DMS114 treated with DMSO at 0.1 percent for 48 hours (cell line): Measurements from ENCODE around the gene CCDC8.
A peak's percentile ranks its signal among the peaks of the same experiment; 100 is the strongest.
"Not testable (repeated sequence)": the region's sequence is repeated elsewhere in the genome, so short reads cannot be mapped to it uniquely, and the experiment has no call there.

Source experiments
- DNase-seq: peaks from one replicate; lab custom pipeline; 2025; ENCODE audit not compliant: unreplicated experiment; lab: John Stamatoyannopoulos, UW

The CCDC8 gene

DNA sequence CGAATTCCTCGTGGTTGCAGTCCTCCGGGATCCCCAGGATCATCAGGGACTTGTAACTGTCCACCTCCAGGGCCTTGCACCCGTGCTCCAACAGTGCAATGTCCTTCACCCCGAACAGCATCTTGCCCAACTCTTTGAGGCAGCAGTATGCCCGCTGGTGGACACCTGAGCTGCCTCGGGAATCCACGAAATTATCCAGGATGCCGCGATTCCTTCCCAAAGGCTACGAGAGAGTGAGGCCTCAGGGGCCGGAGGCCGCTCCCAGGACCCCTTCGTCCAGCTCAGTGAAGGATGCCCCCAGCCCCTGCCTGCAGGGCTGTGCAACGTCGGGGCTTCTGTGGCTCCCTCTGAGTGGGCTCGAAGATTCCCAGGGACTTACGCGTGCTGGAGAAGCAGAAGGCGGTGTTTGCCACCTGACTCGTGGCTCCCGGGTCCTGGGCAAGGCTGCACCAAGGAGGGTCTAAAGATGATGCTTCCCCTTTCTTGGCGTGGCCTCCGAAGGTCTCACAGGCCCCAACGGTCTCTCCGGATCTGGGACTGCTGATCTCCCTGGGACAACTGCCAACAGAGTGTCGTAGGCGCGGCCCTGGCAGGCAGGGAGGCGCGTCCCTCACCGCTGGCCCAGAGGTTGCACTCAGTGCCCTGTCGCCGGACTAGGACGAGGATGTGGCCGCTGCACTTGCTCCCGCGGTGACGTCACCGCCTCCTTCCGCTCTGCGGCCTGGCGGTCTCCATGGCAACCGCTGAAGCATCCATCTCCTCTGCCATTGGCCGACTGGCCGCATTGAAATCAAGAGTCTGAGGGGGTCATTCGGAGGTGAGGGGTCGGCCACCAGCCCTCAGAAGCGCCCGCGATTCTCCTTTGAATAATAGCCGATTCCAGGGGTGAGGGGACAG is 15.1 kb upstream of the CCDC8 start, which contains the start of gene PNMA8C:
Gene PNMA8C, minus strand, starts transcription at position 698 of the 897 bp plus-strand sequence. Its CDS starts 577 bp downstream, at position 121.
- no peak for DNase-seq

- no peak for DNase-seq
Measured at GRCh38 chr19:46427518-46428045, 14.2 kb upstream of the CCDC8 start.

GRCh38 chr19:46426506-46427162 is 13.3 kb upstream of the CCDC8 start:
- DNase-seq = peak; percentile 60

DNA sequence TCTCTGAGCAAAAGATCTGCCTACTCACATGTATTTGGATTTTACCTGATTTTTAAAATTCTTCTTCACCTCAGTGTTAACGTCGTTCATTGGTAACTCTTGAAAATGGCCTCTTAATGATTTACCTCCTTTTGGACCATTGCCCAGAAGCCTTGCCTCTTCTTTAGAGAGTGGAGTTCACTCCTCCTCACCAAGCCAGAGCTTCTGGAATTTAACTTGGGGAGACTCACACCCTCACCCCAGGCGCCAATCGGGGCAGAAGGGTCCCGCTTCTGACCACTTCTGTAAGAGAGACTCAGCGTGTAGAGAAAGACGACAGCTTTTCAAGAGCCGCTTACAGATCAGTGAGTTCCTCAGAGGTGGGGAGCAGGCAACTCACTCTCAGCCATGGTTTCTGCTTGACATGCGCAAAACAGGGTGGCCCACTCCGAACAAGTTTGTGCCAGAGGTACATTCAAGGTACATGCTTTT is 12.7 kb upstream of the CCDC8 start:
- DNase-seq = no peak

GRCh38 chr19:46423188-46423587 is 9.8 kb upstream of the CCDC8 start:
- DNase-seq = no peak

- no peak for DNase-seq
Measured at GRCh38 chr19:46422344-46422743, 9.0 kb upstream of the CCDC8 start.

DNA sequence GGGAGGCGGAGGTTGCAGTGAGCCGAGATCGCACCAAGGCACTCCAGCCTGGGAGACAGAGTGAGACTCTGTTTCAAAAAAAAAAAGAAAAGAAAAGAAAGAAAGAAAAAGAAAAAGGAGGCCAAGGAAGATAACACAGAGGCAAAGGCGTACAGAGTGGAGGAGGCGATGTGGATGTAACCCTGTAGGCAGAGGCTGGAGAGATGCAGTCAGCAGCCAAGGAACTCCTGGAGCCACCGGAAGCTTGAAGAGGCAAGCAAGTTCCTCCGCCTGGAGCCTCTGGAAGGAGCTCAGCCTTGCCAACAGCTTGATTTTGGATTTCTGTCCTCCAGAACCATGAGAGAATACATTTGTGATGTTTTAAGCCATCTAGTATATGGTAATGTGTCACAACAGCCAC is 6.7 kb upstream of the CCDC8 start:
- no peak for DNase-seq

DNA sequence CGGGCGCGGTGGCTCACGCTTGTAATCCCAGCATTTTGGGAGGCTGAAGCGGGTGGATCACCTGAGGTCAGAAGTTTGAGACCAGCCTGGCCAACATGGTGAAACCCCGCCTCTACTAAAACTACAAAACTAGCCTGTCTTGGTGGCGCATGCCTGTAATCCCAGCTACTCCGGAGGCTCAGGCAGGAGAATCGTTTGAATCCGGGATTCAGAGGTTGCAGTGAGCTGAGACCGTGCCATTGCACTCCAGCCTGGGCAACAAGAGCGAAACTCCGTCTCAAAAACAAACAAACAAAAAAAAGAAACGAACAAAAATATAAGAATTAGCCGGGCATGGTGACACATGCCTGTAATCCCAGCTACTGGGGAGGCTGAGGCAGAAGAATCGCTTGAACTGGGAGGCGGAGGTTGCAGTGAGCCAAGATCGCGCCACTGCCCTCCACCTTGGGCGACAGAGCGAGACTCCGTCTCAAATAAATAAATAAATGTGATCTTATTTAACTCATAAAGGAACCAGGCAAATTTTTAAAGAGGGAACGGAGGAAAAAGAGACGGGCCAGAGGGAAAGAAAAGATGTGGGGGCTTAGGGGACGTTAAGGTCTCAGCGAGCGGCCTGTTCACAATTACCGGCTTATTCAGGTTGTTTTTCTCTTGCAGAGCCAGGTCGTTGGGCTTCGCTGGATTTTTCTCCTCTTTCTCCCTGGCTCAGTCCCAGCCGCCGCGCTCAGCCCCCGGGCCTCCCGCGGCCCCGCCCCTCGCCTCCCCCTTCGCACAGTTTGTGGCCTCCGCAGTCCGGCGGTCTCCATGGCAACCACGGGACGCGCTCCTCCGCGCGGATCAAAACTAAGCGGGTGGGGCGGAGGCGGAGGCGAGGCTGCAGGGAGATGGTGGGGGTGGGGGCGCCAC is 2.7 kb upstream of the CCDC8 start:
- DNase-seq = peak; percentile 45

- not testable (repeated sequence) for DNase-seq
Measured at GRCh38 chr19:46414899-46415298, 1.5 kb upstream of the CCDC8 start.

- DNase-seq = no peak
Measured at GRCh38 chr19:46412650-46413261, 608 bp downstream of the CCDC8 start.

GRCh38 chr19:46411925-46412649 is 1.3 kb downstream of the CCDC8 start:
- DNase-seq = no peak

DNA sequence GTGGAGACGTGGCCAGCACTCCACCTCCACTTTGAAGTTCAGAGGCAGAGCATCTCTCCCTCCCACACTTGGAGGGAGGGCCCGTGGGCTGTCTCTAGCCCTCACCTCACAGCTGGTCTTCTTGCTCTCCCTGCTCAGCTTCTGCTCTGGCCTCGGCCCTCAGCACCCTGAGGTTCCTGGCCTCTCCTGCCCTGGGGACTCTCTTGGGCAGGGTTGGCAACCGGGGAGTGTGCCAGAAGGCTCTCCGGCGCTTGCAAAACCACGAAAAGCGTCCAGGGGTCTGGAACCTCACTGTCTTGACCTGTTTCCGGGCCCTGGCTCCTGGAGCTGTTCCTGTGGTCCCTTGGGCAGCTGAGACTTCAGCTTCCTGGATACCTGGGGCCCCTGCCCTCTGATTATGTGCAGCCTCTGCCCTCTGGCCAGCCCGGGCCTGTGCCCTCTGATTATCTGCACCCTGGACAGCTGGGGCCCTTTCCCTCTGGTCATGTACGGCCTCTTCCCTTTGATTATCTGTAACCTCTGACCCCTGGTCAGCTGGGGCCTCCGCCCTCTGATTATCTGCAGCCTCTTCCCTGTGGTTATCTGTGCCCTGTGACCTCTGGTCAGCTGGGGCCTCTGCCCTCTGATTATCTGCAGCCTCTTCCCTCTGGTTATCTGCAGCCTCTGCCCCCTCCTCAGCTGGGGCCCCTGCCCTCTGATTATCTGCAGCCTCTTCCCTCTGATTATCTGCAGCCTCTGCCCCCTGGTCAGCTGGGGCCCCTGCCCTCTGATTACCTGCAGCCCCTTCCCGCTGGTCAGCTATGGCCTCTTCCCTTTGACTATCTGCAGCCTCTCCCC is 2.1 kb downstream of the CCDC8 start:
- DNase-seq = no peak

DNA sequence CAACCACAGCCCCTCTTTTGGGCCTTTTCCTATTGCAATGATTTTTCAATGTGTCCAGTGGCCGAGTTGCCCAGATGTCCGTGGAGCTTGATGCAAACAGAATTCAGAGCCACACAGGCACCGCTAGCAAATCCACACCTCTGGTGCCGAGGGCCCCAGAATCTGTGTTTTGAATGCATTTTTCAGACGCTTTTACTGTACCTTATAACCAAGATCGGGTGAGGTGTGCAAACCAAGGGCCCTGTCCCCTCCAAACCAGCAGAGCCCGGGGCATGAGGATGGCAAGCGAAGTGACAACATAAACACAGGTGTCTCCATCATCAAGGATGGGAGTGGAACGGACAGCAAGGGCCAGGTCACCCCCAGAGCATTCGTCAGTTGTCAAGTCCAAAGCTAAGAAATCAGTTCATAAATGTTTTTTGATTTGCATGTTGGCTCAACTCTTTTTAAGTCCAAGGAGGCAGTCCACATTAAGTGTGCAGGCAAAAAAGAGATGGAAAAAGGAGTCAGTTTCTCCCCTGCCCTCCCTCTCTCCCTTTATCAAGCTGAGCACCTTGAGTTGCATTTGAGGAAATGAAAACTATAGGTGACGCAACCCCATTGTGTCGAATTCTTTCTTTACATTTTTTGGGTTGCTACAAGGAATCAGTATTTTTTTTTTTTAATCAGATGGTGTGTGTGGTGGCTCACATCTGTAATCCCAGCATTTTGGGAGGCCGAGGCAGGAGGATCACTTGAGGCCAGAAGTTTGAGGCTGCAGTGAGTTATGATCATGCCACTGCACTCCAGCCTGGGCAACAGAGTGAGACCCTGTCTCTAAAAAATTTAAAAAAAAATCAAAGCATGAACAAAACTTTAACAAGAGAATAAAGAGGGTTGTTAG is 2.9 kb downstream of the CCDC8 start:
- DNase-seq = no peak

GRCh38 chr19:46409191-46409590 is 4.2 kb downstream of the CCDC8 start:
- DNase-seq = no peak

GRCh38 chr19:46408664-46409039 is 4.7 kb downstream of the CCDC8 start:
- no peak for DNase-seq

GRCh38 chr19:46407856-46408663 is 5.3 kb downstream of the CCDC8 start:
- DNase-seq = no peak

- no peak for DNase-seq
Measured at GRCh38 chr19:46406976-46407375, 6.4 kb downstream of the CCDC8 start.
